ENCODE measurements around the gene IARS1. TPM values are rescaled to one million over a fixed set of nuclear protein-coding genes. Genes with fewer than 3 reads are reported as not detected.

The IARS1 gene
- total and polyA plus RNA-seq, 2 donors (not counting 3 experiments of a cell fraction or from before 2014, with no cell fraction given) = 32.8 to 132 TPM

GRCh38 chr9:92315456-92315855, 22.0 kb upstream of the IARS1 start:
- Histone ChIP-seq H3K79me2 (ENCODE audit: control insufficient read depth, insufficient read depth, low read length) (peaks cover 14% of the 10 kb centered on the region), H2AFZ (ENCODE audit: low read depth, low read length) (no peak overlapping the region), H3K9me1 (replicated peaks; ENCODE audit: control insufficient read depth, extremely low read depth, insufficient read depth, low read length) (no peaks in the 10 kb centered on the region), H3K27ac (ENCODE audit: insufficient read depth, low read depth, low read length) (no peak overlapping the region), H3K4me3 (replicated peaks in 1 of 3; ENCODE audit: insufficient read depth in 1 of 3, low read depth in 1 of 3, low read length in 3 of 3) (no peak overlapping the region), H3K36me3 (ENCODE audit: control insufficient read depth in 2 of 2, extremely low read depth in 1 of 2, insufficient read depth in 2 of 2, low read length in 2 of 2) (peaks cover 21 to 28% of the 10 kb centered on the region in 2 experiments), H3K4me2 (ENCODE audit: insufficient read depth, low read length) (no peak overlapping the region), H3K9ac (replicated peaks; ENCODE audit: extremely low read depth, insufficient read depth, low read length) (no peak overlapping the region), H3K4me1 (ENCODE audit: control insufficient read depth, extremely low read depth, insufficient read depth, low read length) (peaks cover 12% of the 10 kb centered on the region), H3K9me3 (replicated peaks; ENCODE audit: control insufficient read depth, insufficient read depth, low read length) (no peaks in the 10 kb centered on the region), H3K27me3 (ENCODE audit: control insufficient read depth in 2 of 2, insufficient read depth in 2 of 2, low read length in 2 of 2) (no peaks in the 10 kb centered on the region), H4K20me1 (replicated peaks; ENCODE audit: control insufficient read depth, extremely low read depth, insufficient read depth, low read length) (no peaks in the 10 kb centered on the region)
- CTCF ChIA-PET = no interaction called here
- FAIRE-seq (no peak), DNase-seq (ENCODE audit: low read depth, low spot score) (no peak)
- intact Hi-C loops (cut with micrococcal nuclease) = no loop called here
- POLR2A ChIA-PET = no interaction called here
- no TSS peak for BruUV-seq (replicated peaks)
- TF ChIP-seq EZH2 (IDR thresholded peaks at IDR 0.05; ENCODE audit: borderline replicate concordance, low read depth, low read length, severe bottlenecking) = no peak
- TF ChIP-seq MYC (IDR thresholded peaks at IDR 0.05; ENCODE audit: low read depth, low read length) = no peak
- no peak for TF ChIP-seq MAX (IDR thresholded peaks at IDR 0.05; ENCODE audit: insufficient read depth, insufficient read length)
- TF ChIP-seq FOS (IDR thresholded peaks at IDR 0.05; ENCODE audit: borderline replicate concordance, insufficient read depth, low read length) = no peak
- TF ChIP-seq POLR2AphosphoS5 (IDR thresholded peaks at IDR 0.05; ENCODE audit: insufficient read depth, low read depth, low read length) = no peak
- no peak for TF ChIP-seq JUN (IDR thresholded peaks at IDR 0.05; ENCODE audit: borderline replicate concordance, insufficient read depth, insufficient read length, low read depth)
- TF ChIP-seq GATA2 (IDR thresholded peaks at IDR 0.05; ENCODE audit: insufficient read depth, insufficient read length, low read depth, low read length) = no peak
- TF ChIP-seq CTCF (IDR thresholded peaks at IDR 0.05; ENCODE audit: extremely low read depth in 1 of 2, insufficient read depth in 1 of 2, low read depth in 1 of 2, low read length in 2 of 2) = no peak
- no peak for TF ChIP-seq POLR2A (IDR thresholded peaks at IDR 0.05; ENCODE audit: low read depth, low read length)
- dilution Hi-C loops (cut with MboI; ENCODE audit: extremely low pct_ligation_motif_present, low sequenced_read_pairs) = no loop called here
